KOPT-K1 (cell line): ENCODE results near the gene TFB1M.
"Not testable (repeated sequence)": the region's sequence is repeated elsewhere in the genome, so short reads cannot be mapped to it uniquely, and the experiment has no call there.

ENCODE experiments used
- H3K27ac ChIP-seq: fragments of 200-600 bp; sonication (generic); 2 replicates; pipeline ENCODE4 v1.5.1; 2016; ENCODE audit warnings: antibody characterized with exemption, mild to moderate bottlenecking, low read depth, low read length; ENCODE audit not compliant: poor library complexity, severe bottlenecking
- H3K36me3 ChIP-seq: fragments of 200-600 bp; sonication (generic); 2 replicates; pipeline ENCODE4 v1.5.1; 2017; ENCODE audit warnings: antibody characterized with exemption, mild to moderate bottlenecking, low read length, moderate library complexity; ENCODE audit not compliant: insufficient read depth
- H3K9me3 ChIP-seq: fragments of 200-600 bp; sonication (generic); 2 replicates; pipeline ENCODE4 v1.5.1; 2017; ENCODE audit warnings: antibody characterized with exemption, low read length, mild to moderate bottlenecking; ENCODE audit not compliant: insufficient read depth, poor library complexity, severe bottlenecking

TFB1M gene

GRCh38 chr6:155230975-155231374, 83.3 kb downstream of the TFB1M start:
- not testable (repeated sequence) for H3K27ac ChIP-seq, H3K36me3 ChIP-seq, H3K9me3 ChIP-seq

- peaks cover 5% of the 10 kb centered on the region for H3K9me3 ChIP-seq
- no peaks in the 10 kb centered on the region for H3K36me3 ChIP-seq
- no peak overlapping the region for H3K27ac ChIP-seq
Observed at GRCh38 chr6:155228546-155229166, 85.6 kb downstream of the TFB1M start.

GRCh38 chr6:155227046-155227445, 87.2 kb downstream of the TFB1M start:
- H3K27ac ChIP-seq, result no peak overlapping the region
- H3K9me3 ChIP-seq, result peaks cover 5% of the 10 kb centered on the region
- H3K36me3 ChIP-seq, result no peaks in the 10 kb centered on the region

GRCh38 chr6:155224618-155225017, 89.7 kb downstream of the TFB1M start:
- Histone ChIP-seq H3K27ac (no peak overlapping the region), H3K36me3 (no peaks in the 10 kb centered on the region)

GRCh38 chr6:155223646-155224451, 90.4 kb downstream of the TFB1M start:
- no peaks in the 10 kb centered on the region for H3K36me3 ChIP-seq
- no peaks in the 10 kb centered on the region for H3K9me3 ChIP-seq
- no peak overlapping the region for H3K27ac ChIP-seq

More at GRCh38 chr6:155224618-155225017, 89.7 kb downstream of the TFB1M start:
- H3K9me3 ChIP-seq, result no peaks in the 10 kb centered on the region

GRCh38 chr6:155222506-155222905, 91.8 kb downstream of the TFB1M start:
- Histone ChIP-seq H3K27ac (no peak overlapping the region), H3K9me3 (no peaks in the 10 kb centered on the region), H3K36me3 (no peaks in the 10 kb centered on the region)

- H3K9me3 ChIP-seq, result no peaks in the 10 kb centered on the region
- H3K36me3 ChIP-seq, result no peaks in the 10 kb centered on the region
- no peak overlapping the region for H3K27ac ChIP-seq
Observed at GRCh38 chr6:155221086-155221485, 93.2 kb downstream of the TFB1M start.

- H3K9me3 ChIP-seq, result no peaks in the 10 kb centered on the region
- H3K27ac ChIP-seq, result no peak overlapping the region
- no peaks in the 10 kb centered on the region for H3K36me3 ChIP-seq
Observed at GRCh38 chr6:155219858-155220301, 94.4 kb downstream of the TFB1M start.

- Histone ChIP-seq H3K36me3 (no peaks in the 10 kb centered on the region), H3K9me3 (no peaks in the 10 kb centered on the region), H3K27ac (no peak overlapping the region)
Observed at GRCh38 chr6:155219299-155219698, 95.0 kb downstream of the TFB1M start.

GRCh38 chr6:155218711-155219110, 95.6 kb downstream of the TFB1M start:
- not testable (repeated sequence) for H3K36me3 ChIP-seq, H3K9me3 ChIP-seq, H3K27ac ChIP-seq

- Histone ChIP-seq H3K36me3 (no peaks in the 10 kb centered on the region), H3K9me3 (no peaks in the 10 kb centered on the region), H3K27ac (no peak overlapping the region)
Observed at GRCh38 chr6:155216312-155217046, 97.8 kb downstream of the TFB1M start.

GRCh38 chr6:155215906-155216305, 98.4 kb downstream of the TFB1M start:
- no peaks in the 10 kb centered on the region for H3K36me3 ChIP-seq
- H3K9me3 ChIP-seq, result no peaks in the 10 kb centered on the region
- no peak overlapping the region for H3K27ac ChIP-seq

- H3K27ac ChIP-seq, result no peak overlapping the region
- H3K36me3 ChIP-seq, result no peaks in the 10 kb centered on the region
- H3K9me3 ChIP-seq, result no peaks in the 10 kb centered on the region
Observed at GRCh38 chr6:155213611-155214372, 100.5 kb downstream of the TFB1M start.

GRCh38 chr6:155212616-155213380, 101.5 kb downstream of the TFB1M start:
- Histone ChIP-seq H3K27ac (no peak overlapping the region), H3K36me3 (no peaks in the 10 kb centered on the region), H3K9me3 (no peaks in the 10 kb centered on the region)
